ENCODE measurements around the gene RGR.

The RGR gene

DNA sequence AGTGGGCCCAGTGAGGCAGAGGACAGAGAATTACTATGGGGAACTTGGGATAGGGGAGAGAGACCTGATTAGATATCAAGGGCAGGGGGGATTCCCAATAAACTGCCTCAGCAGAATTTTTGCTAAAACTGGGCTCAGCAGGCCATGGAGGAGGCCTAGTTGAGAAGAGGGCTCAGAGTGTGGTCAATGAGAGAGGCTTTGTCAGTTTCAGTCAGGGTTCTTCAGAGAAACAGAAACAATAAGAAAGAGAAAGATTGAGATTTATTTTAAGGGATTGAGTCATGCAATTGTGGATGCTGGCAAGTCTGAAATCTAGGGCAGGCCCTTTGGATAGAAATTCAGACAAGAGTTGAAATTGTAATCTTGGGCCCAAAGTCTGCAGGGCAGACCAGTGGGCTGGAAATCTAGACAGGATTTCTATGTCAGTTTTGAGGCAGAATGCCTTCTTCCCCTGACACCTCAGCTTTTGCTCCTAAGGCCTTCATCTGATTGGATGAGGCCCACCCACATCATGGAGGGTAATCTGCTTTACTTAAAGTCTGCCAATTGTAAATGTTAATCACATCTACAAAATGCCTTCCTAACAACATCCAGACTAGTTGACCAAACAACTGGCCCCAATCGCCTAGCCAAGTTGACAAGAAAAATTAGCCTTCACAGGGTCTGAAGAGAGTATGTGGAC is 50.1 kb downstream of the RGR start:
- no peak for TF ChIP-seq CTCF (IDR thresholded peaks at IDR 0.05; ENCODE audit: insufficient read depth, missing control alignments)
- DNase-seq (ENCODE audit: insufficient read length, low spot score), result no peak
- FAIRE-seq, result no peak

DNA sequence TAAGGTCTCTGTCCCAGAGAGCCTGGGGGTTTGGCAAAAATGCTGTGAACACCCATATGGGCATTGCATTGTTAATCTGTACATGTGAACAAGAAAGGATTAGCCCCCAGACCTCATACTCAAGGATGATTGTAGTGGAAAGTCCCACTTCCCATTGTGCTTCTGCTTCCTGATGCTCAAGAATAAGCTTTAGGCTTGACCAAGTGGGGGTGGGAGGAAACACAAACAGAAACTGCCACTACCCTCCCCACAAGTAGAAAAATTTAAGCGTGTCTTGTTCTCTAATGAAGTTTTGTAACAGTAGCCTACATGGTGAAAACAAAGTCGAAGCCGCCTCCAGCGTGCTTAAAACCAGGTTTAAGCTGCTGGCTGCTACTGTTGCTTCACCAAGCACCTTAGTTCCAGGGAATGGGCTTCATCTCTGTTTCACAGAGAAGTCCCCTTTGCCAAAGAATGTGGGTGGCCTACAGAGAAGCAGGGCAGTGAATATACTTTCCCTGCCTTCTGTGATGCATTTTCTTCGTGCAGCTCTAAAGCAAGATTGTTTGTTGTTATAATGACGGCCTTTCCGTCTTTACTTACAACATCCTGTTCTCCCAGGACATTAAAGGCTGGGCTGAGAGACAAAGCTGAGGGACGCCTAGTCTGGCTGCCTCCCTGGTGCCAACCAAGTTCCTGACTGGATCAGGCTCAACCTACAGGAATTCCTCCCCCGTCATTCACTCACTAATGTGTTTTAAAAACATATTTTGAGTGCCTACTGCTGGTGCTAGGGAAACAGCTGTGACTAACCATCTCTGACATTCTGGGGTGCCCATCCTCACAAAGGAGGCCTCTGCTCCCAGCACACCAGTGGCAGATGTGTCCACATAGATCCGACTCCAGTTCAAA is 51.5 kb downstream of the RGR start:
- no peak for FAIRE-seq
- DNase-seq (ENCODE audit: insufficient read length, low spot score), result no peak
- TF ChIP-seq CTCF (IDR thresholded peaks at IDR 0.05; ENCODE audit: insufficient read depth, missing control alignments), result no peak

GRCh38 chr10:84298057-84298456 is 53.2 kb downstream of the RGR start:
- DNase-seq (ENCODE audit: insufficient read length, low spot score), result no peak
- no peak for FAIRE-seq
- TF ChIP-seq CTCF (IDR thresholded peaks at IDR 0.05; ENCODE audit: insufficient read depth, missing control alignments), result no peak

GRCh38 chr10:84302223-84302622 is 57.4 kb downstream of the RGR start:
- FAIRE-seq (no peak), DNase-seq (ENCODE audit: insufficient read length, low spot score) (no peak)
- TF ChIP-seq CTCF (IDR thresholded peaks at IDR 0.05; ENCODE audit: insufficient read depth, missing control alignments), result no peak

DNA sequence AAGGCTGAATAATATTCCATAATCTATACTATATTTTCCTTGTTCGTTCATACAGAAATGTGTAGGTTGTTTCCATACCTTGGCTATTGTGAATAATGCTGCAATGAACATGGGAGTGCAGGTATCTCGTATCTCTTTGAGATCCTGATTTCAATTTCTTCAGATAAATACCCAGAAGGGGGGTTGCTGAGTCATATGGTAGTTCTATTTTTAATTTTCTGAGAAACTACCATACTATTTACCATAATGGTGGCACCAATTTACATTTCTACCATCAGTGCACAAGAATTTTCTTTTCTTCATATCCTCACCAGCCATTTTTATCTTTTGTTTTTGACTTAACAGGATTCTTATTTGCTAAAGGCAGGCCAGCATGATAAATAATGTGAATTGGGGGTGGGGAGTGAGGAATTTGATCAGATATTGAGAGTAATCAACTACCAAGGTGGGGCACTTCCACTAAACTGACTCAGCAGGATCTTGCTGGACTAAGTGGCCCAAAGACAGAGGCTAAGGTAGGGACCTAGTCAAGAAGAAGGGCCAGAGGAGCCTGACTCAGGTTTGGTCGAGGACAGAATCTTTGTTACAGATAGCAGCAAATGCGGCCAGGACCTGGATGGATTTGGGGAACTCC is 62.0 kb downstream of the RGR start:
- no peak for TF ChIP-seq CTCF (IDR thresholded peaks at IDR 0.05; ENCODE audit: insufficient read depth, missing control alignments)
- DNase-seq (ENCODE audit: insufficient read length, low spot score) (no peak), FAIRE-seq (no peak)

DNA sequence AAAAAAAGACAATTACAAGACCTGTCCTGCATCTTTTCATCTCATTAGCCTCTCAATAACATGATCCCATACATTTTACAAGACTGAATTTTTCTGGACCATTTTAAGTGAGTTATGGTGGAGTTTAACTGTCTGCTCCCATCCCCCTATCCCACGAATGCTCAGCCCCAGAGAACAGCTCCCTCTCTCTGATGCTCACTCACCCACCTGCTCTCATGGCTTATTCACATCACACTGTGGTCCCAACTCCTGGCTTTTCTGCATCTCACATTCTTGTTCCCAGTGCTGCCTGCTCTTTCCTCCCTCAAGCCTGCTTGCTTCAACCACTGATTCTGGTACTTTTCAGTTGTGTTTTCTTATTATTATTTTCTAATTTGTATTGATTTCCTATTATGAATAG is 63.2 kb downstream of the RGR start:
- TF ChIP-seq CTCF (IDR thresholded peaks at IDR 0.05; ENCODE audit: insufficient read depth, missing control alignments), result no peak
- DNase-seq (ENCODE audit: insufficient read length, low spot score) (no peak), FAIRE-seq (no peak)
